ENCODE data around the gene COL2A1. TPM values are rescaled to one million over a fixed set of nuclear protein-coding genes. Genes with fewer than 3 reads are reported as not detected.
A peak's percentile ranks its signal among the peaks of the same experiment; 100 is the strongest.

COL2A1 gene
- total RNA-seq, 1 experiment from 2014 or later: 211 TPM

DNA sequence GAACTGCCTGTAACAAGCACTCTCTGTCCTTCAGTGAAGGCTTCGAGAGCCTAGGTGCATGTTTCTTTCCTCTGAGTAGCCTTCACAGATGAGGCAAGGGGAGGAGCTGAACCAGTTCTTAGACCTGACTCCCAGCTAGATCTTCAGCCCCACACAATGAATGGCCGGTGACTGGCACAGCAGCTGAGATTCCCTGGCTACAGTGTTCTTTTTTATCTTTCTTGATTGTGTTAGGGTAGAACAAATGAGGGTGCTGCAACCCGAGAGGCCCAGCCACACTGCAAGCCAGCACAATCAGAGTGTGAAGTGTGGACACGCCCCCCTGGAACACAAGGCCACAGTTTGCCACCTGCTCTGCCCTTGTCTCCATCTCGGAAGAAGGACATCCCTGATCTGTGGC lies 19.1 kb upstream of the COL2A1 start:
- no peaks in the 10 kb centered on the region for H3K27me3 ChIP-seq
- no peak overlapping the region for H3K27ac ChIP-seq
- peaks cover 13% of the 10 kb centered on the region for H3K4me1 ChIP-seq
- no peaks in the 10 kb centered on the region for H3K9me3 ChIP-seq (replicated peaks)
- H3K4me3 ChIP-seq: no peak overlapping the region
- H3K36me3 ChIP-seq: no peaks in the 10 kb centered on the region
- DNase-seq: peak; percentile 72 to 88

DNA sequence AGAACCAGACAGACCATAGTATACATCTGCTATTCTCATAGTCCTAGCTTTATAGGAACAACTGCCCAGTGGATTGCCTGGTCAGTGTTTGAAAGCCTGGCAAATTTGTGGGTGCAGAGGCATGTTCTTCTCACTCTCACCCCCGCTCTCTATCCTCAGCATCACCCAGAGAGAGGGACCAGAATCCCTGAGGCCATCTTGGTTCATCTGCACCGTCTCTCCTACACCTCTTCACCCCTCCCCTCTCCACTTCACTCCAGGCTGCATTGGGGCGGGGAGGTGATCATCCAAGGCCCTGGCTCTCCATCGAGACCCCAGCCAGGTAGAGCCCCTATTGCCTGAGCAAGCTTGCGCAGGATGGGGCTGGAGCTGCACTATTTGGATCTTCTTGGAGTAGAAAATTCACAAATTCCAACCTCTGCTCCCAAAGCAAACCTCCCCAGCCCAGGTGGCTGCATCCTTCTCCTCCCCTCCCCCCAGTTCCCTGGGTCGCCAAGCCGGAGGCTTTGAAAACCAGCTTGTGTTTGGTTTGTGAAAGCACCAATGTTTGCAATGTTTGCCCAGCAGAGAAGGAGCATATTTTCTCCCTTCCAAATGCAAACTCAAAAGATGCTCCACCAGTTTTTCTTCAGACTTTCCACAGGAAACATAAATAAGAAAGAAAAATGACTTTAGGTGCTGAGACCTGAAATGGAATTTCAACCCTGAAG lies 18.6 kb upstream of the COL2A1 start:
- H3K4me3 ChIP-seq: no peak overlapping the region
- no peak overlapping the region for H3K27ac ChIP-seq
- H3K4me1 ChIP-seq: peaks cover 13% of the 10 kb centered on the region
- no peaks in the 10 kb centered on the region for H3K9me3 ChIP-seq (replicated peaks)
- H3K27me3 ChIP-seq: no peaks in the 10 kb centered on the region
- no peak for DNase-seq
- H3K36me3 ChIP-seq: no peaks in the 10 kb centered on the region

DNA sequence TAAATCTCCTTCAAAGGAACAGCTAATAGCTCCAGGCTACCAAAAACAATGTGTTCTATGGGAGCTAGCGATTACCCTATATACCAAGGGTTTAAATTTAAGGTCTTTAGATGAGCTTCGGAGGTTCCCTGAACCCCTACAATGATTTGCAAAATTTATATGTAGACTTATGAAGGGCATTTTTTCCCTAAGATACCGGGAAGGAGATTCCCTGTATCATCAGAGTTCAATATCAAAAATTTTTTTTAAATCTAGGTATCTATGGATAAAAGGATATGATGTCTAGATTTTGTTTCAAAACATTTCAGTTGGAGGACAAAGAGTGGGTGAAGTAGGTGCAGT lies 17.9 kb upstream of the COL2A1 start:
- Histone ChIP-seq H3K36me3 (no peaks in the 10 kb centered on the region), H3K9me3 (replicated peaks) (no peaks in the 10 kb centered on the region), H3K4me3 (no peak overlapping the region), H3K27ac (no peak overlapping the region), H3K27me3 (no peaks in the 10 kb centered on the region), H3K4me1 (peaks cover 16% of the 10 kb centered on the region)
- no peak for DNase-seq

DNA sequence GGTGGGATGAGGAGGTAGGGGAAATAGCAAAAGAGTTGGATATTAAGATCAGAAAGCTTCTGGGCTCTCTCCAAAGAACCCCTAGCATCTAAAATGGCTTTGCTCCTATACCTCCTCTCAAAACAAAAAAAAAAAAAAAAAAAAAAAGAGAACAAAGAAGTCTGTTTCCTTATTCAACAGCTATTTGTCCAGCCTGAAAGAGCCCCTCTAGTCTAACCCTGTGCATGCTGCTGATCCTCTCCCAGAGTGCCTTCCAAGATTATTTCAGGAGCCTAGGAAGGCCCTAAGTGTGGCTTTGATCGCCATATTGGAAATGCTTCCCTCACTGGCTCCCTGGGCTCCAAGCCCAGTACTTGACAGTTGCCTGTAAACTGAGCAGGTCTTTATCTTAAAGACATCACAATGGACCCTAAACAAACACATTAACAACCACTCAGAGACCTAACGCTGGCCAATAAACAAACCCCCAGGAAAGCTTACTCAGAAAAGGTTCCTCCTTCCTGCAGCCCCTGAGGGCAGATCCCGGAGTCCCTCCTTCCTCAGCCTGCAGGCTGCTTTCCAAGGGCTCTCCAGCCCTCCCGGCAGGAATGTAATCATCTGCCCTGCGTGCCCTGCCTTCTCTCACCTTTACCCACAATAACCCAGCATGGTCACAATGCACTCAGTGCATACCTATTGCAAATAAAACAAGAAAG lies 17.4 kb upstream of the COL2A1 start:
- DNase-seq: peak; percentile 47 to 60

DNA sequence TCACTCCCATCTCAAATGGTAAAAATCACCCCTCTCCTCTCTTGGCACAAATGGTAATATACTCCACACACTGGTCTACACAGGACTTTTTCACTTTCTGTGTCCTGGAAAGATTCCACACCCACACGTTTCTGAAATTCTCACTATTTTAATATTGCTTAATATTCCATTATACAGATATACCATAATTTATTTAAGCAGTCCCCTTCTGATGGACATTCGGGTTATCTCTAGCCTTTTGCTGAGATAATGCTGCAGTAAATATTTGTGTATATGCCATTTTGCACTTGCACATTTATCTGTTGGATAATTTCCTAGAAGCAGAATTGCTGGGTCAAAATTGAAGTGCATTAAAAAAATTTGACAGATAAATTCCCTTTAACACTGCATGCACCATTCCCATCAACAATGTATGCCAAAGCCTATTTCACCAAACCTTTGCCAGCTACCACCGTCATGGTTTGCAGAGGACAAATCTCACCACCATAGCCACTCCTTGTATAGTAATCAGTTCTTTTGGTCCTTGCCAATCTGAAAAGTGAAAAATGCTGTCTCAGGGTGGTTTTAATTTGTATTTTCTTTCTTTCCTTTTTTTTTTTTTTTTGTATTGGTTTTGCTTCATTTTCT lies 15.5 kb upstream of the COL2A1 start:
- Histone ChIP-seq H3K4me1 (peaks cover 25% of the 10 kb centered on the region), H3K36me3 (no peaks in the 10 kb centered on the region), H3K27me3 (no peaks in the 10 kb centered on the region), H3K27ac (no peak overlapping the region), H3K9me3 (replicated peaks) (no peaks in the 10 kb centered on the region), H3K4me3 (no peak overlapping the region)
- no peak for DNase-seq

More for the DNA sequence above, 17.4 kb upstream of the COL2A1 start:
- Histone ChIP-seq H3K4me3 (no peak overlapping the region), H3K36me3 (no peaks in the 10 kb centered on the region), H3K9me3 (replicated peaks) (no peaks in the 10 kb centered on the region), H3K27me3 (no peaks in the 10 kb centered on the region), H3K27ac (no peak overlapping the region), H3K4me1 (peaks cover 21% of the 10 kb centered on the region)

DNA sequence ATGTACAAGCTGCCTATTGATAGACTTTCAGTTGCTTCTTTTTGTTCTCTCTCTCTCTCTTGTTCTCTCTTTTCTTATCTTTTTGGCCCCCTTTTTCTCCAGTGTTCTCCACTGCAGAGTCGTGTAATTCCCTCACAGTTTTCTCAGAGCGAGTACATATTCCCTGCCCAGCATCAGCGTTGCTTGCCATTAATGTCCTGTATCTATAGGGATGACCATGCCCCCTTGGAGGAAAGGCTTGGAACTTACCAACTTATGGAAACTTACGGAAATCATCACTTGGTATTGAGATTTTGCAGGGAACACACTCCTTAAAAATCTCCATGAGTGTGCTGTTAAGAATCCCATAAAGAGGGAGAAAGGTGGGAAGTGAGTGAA lies 14.3 kb upstream of the COL2A1 start:
- peaks cover 22% of the 10 kb centered on the region for H3K4me1 ChIP-seq
- no peaks in the 10 kb centered on the region for H3K9me3 ChIP-seq (replicated peaks)
- DNase-seq: no peak
- H3K27me3 ChIP-seq: no peaks in the 10 kb centered on the region
- H3K27ac ChIP-seq: no peak overlapping the region
- no peaks in the 10 kb centered on the region for H3K36me3 ChIP-seq
- no peak overlapping the region for H3K4me3 ChIP-seq

DNA sequence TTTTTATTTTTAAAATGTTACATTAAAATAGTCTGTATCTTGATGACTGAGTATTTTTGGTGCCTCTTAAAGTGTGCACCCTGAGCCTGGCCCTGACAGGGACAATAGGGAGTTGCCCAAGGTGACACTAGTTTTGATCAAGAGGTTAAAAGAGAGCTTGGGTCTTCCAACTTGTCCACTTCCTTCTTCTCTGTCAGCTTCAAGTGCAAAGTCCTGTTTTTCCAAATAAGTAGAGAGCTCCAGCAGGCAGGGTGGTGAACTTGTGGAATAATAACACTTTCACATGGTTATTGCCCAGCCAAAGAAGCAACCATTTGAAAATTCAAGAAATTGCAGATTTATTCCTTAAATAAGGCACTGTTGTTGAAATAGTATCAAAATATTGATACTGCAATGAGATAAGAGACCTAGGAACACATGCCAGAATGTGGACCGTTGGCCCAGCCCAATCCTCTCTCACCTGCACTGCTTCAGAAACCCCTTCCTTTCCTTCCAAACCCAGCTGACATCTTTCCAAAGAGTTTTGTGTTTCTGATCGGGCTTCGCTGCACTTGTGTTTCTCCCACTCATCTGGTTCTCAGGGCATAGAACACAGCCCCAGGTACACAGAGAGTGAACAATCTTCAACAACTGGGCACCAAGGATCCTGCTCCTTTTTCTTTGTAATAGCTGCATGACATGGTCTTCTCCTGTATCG lies 13.8 kb upstream of the COL2A1 start:
- Histone ChIP-seq H3K4me1 (peaks cover 17% of the 10 kb centered on the region), H3K9me3 (replicated peaks) (no peaks in the 10 kb centered on the region), H3K27ac (no peak overlapping the region), H3K4me3 (no peak overlapping the region), H3K27me3 (no peaks in the 10 kb centered on the region), H3K36me3 (no peaks in the 10 kb centered on the region)
- no peak for DNase-seq

DNA sequence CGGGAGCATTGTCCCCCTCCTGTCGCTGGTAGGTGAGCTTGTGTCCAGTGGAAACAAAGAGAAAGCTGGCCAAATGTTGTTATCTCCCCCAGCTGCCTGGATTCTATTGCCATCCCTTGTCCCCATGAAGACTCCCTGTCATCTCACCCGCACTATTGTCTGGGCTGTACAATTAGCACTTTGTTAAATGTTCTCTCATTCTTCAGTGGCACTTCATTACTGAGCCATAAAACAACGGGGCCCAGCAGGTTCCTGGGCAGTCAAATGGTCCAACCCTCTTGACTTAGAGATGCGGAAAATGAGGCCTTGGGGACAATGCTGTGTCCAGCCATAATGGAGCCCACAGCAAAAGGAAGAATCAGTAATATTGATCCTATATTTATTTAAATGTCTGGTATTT lies 13.2 kb upstream of the COL2A1 start:
- H3K4me1 ChIP-seq: peaks cover 12% of the 10 kb centered on the region
- no peaks in the 10 kb centered on the region for H3K36me3 ChIP-seq
- H3K9me3 ChIP-seq (replicated peaks): no peaks in the 10 kb centered on the region
- DNase-seq: no peak
- H3K4me3 ChIP-seq: no peak overlapping the region
- H3K27ac ChIP-seq: no peak overlapping the region
- no peaks in the 10 kb centered on the region for H3K27me3 ChIP-seq

DNA sequence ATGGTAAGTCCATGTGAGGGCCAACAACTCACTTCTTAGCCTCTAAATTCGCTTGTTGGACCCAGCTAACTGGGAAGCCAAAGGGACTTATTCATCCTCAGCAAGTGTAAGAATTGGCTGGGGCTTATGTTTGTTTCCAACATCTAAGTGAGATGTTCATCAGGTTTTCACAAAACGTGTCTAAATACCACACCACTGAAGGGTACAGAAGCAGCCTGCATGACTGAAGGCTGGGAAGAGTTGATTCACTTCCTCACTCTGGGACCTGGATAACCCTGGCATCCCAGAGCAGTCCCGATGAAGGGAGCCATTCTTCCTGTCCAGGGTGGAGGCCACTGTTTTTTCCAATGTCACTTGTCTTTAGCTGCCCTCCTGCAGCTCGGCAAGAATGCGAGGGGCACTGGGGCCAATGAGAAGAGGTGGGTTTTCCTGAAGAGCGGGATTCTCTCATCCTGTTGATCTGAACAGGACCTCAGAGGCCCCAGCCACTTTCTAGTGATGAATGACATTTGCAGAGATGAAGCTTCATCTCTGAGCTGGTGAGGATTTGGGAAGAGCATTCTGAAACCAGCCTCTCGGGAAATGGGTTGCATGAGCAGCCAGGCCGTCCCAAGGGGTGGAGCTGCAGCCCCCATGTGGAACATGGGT lies 12.2 kb upstream of the COL2A1 start:
- no peaks in the 10 kb centered on the region for H3K36me3 ChIP-seq
- no peak for DNase-seq
- no peaks in the 10 kb centered on the region for H3K27me3 ChIP-seq

DNA sequence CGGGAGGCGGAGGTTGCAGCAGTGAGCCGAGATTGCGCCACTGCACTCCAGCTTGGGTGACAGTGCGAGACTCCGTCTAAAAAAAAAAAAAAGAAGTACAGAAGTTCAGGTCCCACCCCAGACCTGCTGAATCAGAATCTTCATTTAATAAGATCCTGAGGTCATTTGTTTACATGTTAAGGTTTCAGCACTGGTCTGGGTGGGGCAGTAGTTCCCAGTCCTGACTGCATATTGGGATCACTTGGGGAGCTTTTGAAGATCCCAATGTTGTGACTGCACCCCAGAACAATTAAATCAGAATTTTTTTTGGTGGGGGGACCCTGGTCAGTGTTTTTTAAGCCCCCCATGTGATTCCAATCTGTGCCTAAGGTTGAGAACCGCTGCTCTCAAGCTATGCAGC lies 11.7 kb upstream of the COL2A1 start:
- Histone ChIP-seq H3K27me3 (no peaks in the 10 kb centered on the region), H3K4me3 (no peak overlapping the region), H3K9me3 (replicated peaks) (no peaks in the 10 kb centered on the region), H3K27ac (no peak overlapping the region), H3K4me1 (peaks cover 12% of the 10 kb centered on the region), H3K36me3 (no peaks in the 10 kb centered on the region)
- no peak for DNase-seq

More for the DNA sequence above, 12.2 kb upstream of the COL2A1 start:
- Histone ChIP-seq H3K27ac (no peak overlapping the region; the same call in 1 of the 2 replicates), H3K4me1 (peaks cover 12% of the 10 kb centered on the region), H3K4me3 (no peak overlapping the region), H3K9me3 (replicated peaks) (no peaks in the 10 kb centered on the region)

DNA sequence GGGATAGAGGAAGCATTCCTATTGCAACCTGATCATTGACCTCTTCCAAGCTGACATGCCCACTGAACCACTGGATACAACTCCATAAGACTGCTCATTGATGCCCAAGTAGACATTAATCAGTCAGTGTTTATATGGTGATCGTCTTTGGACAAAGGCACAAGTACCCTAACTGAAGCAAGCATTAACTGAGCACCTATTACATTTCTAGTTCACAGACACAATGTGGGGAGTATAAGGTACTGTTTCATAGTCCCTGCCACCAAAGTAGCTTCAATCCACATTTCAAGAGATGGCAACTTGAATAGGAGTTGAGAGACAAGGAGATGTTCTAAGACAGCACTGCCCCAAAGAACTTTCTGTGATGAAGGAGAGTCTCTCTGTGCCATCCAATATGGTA lies 10.9 kb upstream of the COL2A1 start:
- Histone ChIP-seq H3K27me3 (no peaks in the 10 kb centered on the region), H3K4me1 (peaks cover 12% of the 10 kb centered on the region), H3K9me3 (replicated peaks) (no peaks in the 10 kb centered on the region), H3K36me3 (no peaks in the 10 kb centered on the region), H3K4me3 (no peak overlapping the region), H3K27ac (no peak overlapping the region)
- no peak for DNase-seq

DNA sequence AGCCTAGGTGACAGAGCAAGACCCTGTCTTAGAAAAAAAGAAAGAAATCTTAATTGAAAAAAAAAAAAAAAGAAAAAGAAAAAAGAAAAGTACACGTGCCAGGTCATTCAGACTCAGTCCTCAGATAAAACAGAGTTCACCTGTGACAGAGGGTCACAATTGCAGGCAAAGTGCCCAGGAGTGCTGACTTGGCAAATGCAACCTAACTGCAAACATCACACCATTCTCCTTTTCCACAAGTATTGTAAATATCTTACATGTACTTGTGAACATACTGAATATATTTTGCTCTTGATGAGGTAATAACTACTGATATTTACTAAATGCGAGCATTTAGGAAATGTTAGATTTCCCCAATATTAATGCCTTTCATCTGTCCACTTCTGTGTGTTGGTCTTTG lies 9.0 kb upstream of the COL2A1 start:
- no peak overlapping the region for H3K4me3 ChIP-seq
- H3K36me3 ChIP-seq: no peaks in the 10 kb centered on the region
- H3K4me1 ChIP-seq: peaks cover 12% of the 10 kb centered on the region
- no peak overlapping the region for H3K27ac ChIP-seq
- no peaks in the 10 kb centered on the region for H3K9me3 ChIP-seq (replicated peaks)
- H3K27me3 ChIP-seq: no peaks in the 10 kb centered on the region
- DNase-seq: no peak

DNA sequence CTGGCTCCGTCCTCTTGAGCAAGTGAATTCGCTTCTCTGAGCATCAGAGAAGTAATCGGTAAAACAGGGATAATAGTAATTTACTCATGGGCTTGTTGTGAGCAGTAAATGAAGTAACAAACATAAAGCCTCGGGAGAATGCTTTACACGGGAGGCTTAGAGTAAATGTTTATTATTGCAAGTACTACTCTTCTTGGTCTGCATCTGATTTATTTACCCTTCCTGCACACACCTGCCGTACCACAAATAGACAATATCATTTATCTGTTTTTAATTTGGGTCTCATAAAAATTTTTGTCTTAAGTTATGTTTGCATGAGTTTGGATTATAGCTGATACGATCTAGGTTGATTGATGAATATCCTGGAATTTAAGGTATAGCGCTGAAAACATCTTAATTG lies 7.8 kb upstream of the COL2A1 start:
- peaks cover 8% of the 10 kb centered on the region for H3K4me1 ChIP-seq
- no peak overlapping the region for H3K4me3 ChIP-seq
- no peaks in the 10 kb centered on the region for H3K9me3 ChIP-seq (replicated peaks)
- DNase-seq: no peak
- H3K36me3 ChIP-seq: no peaks in the 10 kb centered on the region
- no peaks in the 10 kb centered on the region for H3K27me3 ChIP-seq
- no peak overlapping the region for H3K27ac ChIP-seq

DNA sequence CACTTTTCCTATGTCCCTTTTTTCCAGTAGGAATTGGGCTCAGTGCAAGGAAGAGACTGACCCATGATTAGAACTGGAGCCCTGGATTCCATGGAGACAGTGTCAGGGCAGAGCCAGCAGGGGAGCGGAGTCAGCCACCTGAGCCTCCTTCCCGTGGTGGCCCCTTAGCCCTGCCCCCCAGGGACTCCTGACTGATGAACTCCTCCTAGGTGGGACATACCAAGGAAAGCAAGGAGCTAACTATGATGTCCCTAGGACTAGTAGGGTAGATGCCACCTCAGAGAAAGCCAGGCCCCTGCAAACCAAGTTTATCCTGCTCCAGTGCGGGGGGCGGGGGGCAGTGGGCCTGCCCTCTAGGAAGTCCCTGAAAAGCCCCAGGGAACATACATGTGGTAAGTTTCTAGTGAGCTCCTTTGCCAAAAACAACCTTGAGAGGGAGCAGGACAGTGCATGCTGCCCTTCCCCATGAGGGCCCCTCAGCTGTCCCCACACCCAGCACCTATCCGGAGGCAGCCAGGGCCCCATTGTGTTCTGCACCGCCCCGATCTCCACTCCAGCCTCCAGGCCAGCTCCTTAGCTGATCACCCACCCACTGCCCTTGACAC lies 6.2 kb upstream of the COL2A1 start:
- DNase-seq: no peak
- no peaks in the 10 kb centered on the region for H3K36me3 ChIP-seq
- H3K4me3 ChIP-seq: no peak overlapping the region
- H3K4me1 ChIP-seq: no peaks in the 10 kb centered on the region
- H3K9me3 ChIP-seq (replicated peaks): no peaks in the 10 kb centered on the region
- H3K27ac ChIP-seq: no peak overlapping the region
- no peaks in the 10 kb centered on the region for H3K27me3 ChIP-seq
